K562 (cell line): Measurements from ENCODE around the gene LRRC25. TPM values are rescaled to one million over a fixed set of nuclear protein-coding genes. Genes with fewer than 3 reads are reported as not detected.

Source experiments
- BHLHE40 ChIP-seq: IDR thresholded peaks from 2 replicates; pipeline ENCODE4 v1.6.1; 2011; ENCODE audit warnings: low read length, improper control_type of control experiment
- CBX8 ChIP-seq: fragments of 200-600 bp; sonication (generic); IDR thresholded peaks from 2 replicates; pipeline ENCODE4 v1.6.1; 2012; ENCODE audit warnings: borderline replicate concordance, mixed run types, low read depth, mild to moderate bottlenecking, moderate library complexity, mixed read lengths, low read length, control low read depth, inconsistent platforms; ENCODE audit not compliant: poor library complexity, severe bottlenecking; ENCODE audit errors: extremely low read depth
- CEBPB ChIP-seq: fragments of 450-650 bp; IDR thresholded peaks from 2 replicates; pipeline ENCODE4 v1.6.1; 2016; ENCODE audit warnings: missing genetic modification characterization, missing compliant biosample characterization
- CXXC5 ChIP-seq: fragments of 250-450 bp; sonication (Bioruptor Pico); IDR thresholded peaks from 2 replicates; pipeline ENCODE4 v1.8.0; 2022; ENCODE audit warnings: inconsistent platforms, mild to moderate bottlenecking, moderate library complexity
- DMBX1 ChIP-seq: fragments of 250-450 bp; sonication (Bioruptor Pico); IDR thresholded peaks from 2 replicates; pipeline ENCODE4 v1.8.0; 2022; ENCODE audit warnings: inconsistent platforms, mild to moderate bottlenecking, moderate library complexity, borderline replicate concordance
- DPF2 ChIP-seq: fragments of 450-650 bp; IDR thresholded peaks from 2 replicates; pipeline ENCODE4 v1.6.1; 2016
- EP400 ChIP-seq: fragments of 450-650 bp; IDR thresholded peaks from 2 replicates; pipeline ENCODE4 v1.6.1; 2017; ENCODE audit warnings: antibody characterized with exemption, mild to moderate bottlenecking, moderate library complexity
- ETV6 ChIP-seq, 3 experiments: fragments of 150-350 bp in 1 of 3; sonication (generic) in 1 of 3; formaldehyde crosslinking in 1 of 3; IDR thresholded peaks; 2 replicates each; pipeline versions ENCODE4 v1.6.1 to v1.8.0; 2014 to 2022; ENCODE audit warnings: borderline replicate concordance in 2 of 3, low read depth in 2 of 3, antibody characterized with exemption in 1 of 3, low read length in 1 of 3, mild to moderate bottlenecking in 1 of 3, missing genetic modification reagents in 1 of 3
- FOXA1 ChIP-seq: fragments of 450-650 bp; IDR thresholded peaks from 2 replicates; pipeline ENCODE4 v1.6.1; 2016; ENCODE audit warnings: mild to moderate bottlenecking, borderline replicate concordance
- FOXK2 ChIP-seq, 2 experiments: fragments of 450-650 bp; IDR thresholded peaks in 1 of 2; conservative IDR thresholded peaks in 1 of 2; 2 replicates each; pipeline ENCODE4 v1.6.1; 2016; ENCODE audit warnings: low read depth in 2 of 2, mild to moderate bottlenecking in 1 of 2
- FOXM1 ChIP-seq, 2 experiments: fragments of 450-650 bp in 1 of 2; sonication (generic) in 1 of 2; formaldehyde crosslinking in 1 of 2; IDR thresholded peaks; 2 replicates each; pipeline versions ENCODE4 v1.6.1 to v1.9.0; 2017 to 2022; ENCODE audit warnings: low read depth in 2 of 2, mild to moderate bottlenecking in 2 of 2, missing genetic modification reagents in 1 of 2, moderate library complexity in 1 of 2
- FOXP1 ChIP-seq: sonication (generic); formaldehyde crosslinking; IDR thresholded peaks from 2 replicates; pipeline ENCODE4 v1.8.0; 2022; ENCODE audit warnings: mild to moderate bottlenecking, missing genetic modification reagents
- HDAC2 ChIP-seq: fragments of 450-650 bp; IDR thresholded peaks from 2 replicates; pipeline ENCODE4 v1.6.1; 2016; ENCODE audit warnings: mild to moderate bottlenecking
- L3MBTL2 ChIP-seq: fragments of 450-650 bp; IDR thresholded peaks from 2 replicates; pipeline ENCODE4 v1.6.1; 2016; ENCODE audit warnings: mild to moderate bottlenecking, moderate library complexity
- MAFG ChIP-seq: fragments of 450-650 bp; conservative IDR thresholded peaks from 2 replicates; pipeline ENCODE4 v1.6.1; 2016; ENCODE audit warnings: missing genetic modification characterization, missing compliant biosample characterization
- MTA3 ChIP-seq: fragments of 450-650 bp; formaldehyde crosslinking; IDR thresholded peaks from 2 replicates; pipeline ENCODE4 v1.6.1; 2017; ENCODE audit warnings: mild to moderate bottlenecking, borderline replicate concordance
- MYC ChIP-seq, 2 experiments: fragments of 250-450 bp in 1 of 2; sonication (Bioruptor Pico) in 1 of 2; IDR thresholded peaks; 2 replicates each; pipeline versions ENCODE4 v1.5.1 to v1.6.1; 2012 to 2021; ENCODE audit warnings: low read depth in 2 of 2, borderline replicate concordance in 1 of 2, improper control_type of control experiment in 1 of 2, low read length in 1 of 2, mild to moderate bottlenecking in 1 of 2, moderate library complexity in 1 of 2
- NCOA1 ChIP-seq: fragments of 450-650 bp; IDR thresholded peaks from 2 replicates; pipeline ENCODE4 v1.6.1; 2016; ENCODE audit warnings: low read depth
- NRF1 ChIP-seq, 2 experiments: fragments of 450-650 bp; IDR thresholded peaks in 1 of 2; conservative IDR thresholded peaks in 1 of 2; 2 replicates each; pipeline ENCODE4 v1.6.1; 2014; ENCODE audit warnings: mild to moderate bottlenecking in 2 of 2
- PCBP2 ChIP-seq: fragments of 200-400 bp; formaldehyde crosslinking; IDR thresholded peaks from 2 replicates; pipeline ENCODE4 v1.6.1; 2018; ENCODE audit warnings: low read length, low read depth, mild to moderate bottlenecking, moderate library complexity; ENCODE audit not compliant: poor library complexity, severe bottlenecking
- RBM25 ChIP-seq: fragments of 200-400 bp; formaldehyde crosslinking; IDR thresholded peaks from 2 replicates; pipeline ENCODE4 v1.6.1; 2018; ENCODE audit warnings: low read length, low read depth, moderate library complexity; ENCODE audit not compliant: severe bottlenecking
- SRSF3 ChIP-seq: fragments of 200-400 bp; formaldehyde crosslinking; IDR thresholded peaks from 2 replicates; pipeline ENCODE4 v1.6.1; 2016; ENCODE audit warnings: mild to moderate bottlenecking, low read length, moderate library complexity; ENCODE audit not compliant: insufficient read depth
- ZKSCAN3 ChIP-seq: fragments of 250-450 bp; sonication (Bioruptor Pico); IDR thresholded peaks from 2 replicates; pipeline ENCODE4 v1.4.0; 2020
- ZNF316 ChIP-seq: fragments of 450-650 bp; IDR thresholded peaks from 2 replicates; pipeline ENCODE4 v1.6.1; 2016
- polyA plus RNA-seq, 8 experiments: library from polyadenylated mRNA; depleted of rRNA in 4 of 8; stranded (reverse) in 5 of 8; unstranded in 3 of 8; fragments of >200 nt; fragmentation: Nextera tagmentation in 2 of 8; fragmentation: Illumina TruSeq in 1 of 8; extraction: Ambion mirVana in 2 of 8; extraction: Trizol in 1 of 8; gene quantifications; 2 replicates each; pipeline versions ENCODE4 v1.2.1 to v1.2.3, GENCODE V29; 2011 to 2014; ENCODE audit warnings: inconsistent platforms in 1 of 8, missing spikeins in 1 of 8
- total RNA-seq, 7 experiments: library from RNA; depleted of rRNA in 6 of 7; stranded (reverse); fragments of >200 nt in 6 of 7; fragmentation: Illumina TruSeq in 2 of 7; extraction: Trizol in 2 of 7; gene quantifications; 2 replicates each; pipeline versions ENCODE4 v1.2.1 to v1.2.3, GENCODE V29; 2011 to 2021; ENCODE audit warnings: low replicate concordance in 1 of 7
- TF ChIP-seq, protein P1 (sequence below): fragments of 450-650 bp; IDR thresholded peaks from 2 replicates; pipeline ENCODE4 v1.6.1; 2016

LRRC25 gene
- total and polyA plus RNA-seq, 9 of the 15 experiments (the other 6 are each of a cell fraction or from before 2014, with no cell fraction given) = 0.07 to 0.36 (median 0.10) TPM; not detected in 3

DNA sequence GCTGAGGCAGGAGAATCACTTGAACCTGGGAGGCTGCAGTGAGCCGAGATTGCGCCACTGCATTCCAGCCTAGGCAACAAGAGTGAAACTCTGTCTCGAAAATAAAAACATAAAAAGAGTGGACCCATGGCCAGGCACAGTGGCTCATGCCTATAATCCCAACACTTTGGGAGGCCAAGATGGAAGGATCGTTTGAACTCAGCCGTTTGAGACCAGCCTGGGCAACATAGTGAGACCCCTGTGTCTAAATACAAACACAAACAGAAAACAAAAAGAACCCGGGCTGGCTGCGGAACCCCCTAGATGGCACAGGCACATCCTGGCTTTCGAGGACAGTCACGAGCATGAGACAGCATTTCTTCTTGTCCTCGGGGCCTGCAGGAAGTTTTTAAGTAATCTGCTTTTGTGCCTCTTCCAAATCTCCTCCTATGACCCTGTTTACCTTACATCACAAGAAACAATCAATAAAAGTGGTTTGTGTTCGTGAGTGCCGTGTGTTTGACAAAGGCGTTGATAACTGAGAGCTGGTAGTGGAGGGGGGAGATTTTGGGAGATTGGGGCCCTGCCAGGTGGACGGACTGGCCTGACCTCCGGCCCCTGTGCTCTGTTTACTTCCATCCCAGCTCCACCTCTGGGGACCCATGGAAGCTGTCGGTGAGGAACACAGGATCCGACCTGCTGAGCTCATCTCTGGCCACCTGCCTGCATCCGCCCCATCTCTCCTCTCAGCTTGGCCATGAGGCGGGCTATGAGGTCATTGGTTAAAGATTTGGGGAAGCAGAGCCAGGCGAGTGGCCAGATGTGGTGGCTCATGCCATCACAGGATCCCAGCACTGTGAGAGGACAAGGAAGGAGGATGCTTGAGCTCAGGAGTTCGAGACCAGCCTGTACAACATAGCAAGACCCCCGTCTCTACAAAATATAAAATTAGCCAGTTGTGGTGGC is 17.3 kb downstream of the LRRC25 start (continued):
- TF ChIP-seq DMBX1 (CRISPR knock-in tag) = peak; percentile 74; the same call in 1 of the 2 replicates
- peak; percentile 12; the same call in 1 of the 2 replicates for TF ChIP-seq FOXM1 (IDR thresholded peaks at IDR 0.05; ENCODE audit: low read depth)
- no peak for TF ChIP-seq FOXM1 (CRISPR knock-in tag; IDR thresholded peaks at IDR 0.05; ENCODE audit: low read depth)
- peak; percentile 72 for TF ChIP-seq CXXC5
- TF ChIP-seq FOXA1 = no peak
- TF ChIP-seq MAFG (tag) = peak; percentile 86
- TF ChIP-seq RBM25 = peak; percentile 23
- peak; percentile 80 for TF ChIP-seq BHLHE40
- TF ChIP-seq CEBPB (tag) = peak; percentile 79
- TF ChIP-seq CBX8 = no peak
- TF ChIP-seq NCOA1 = peak; percentile 49; the same call in 1 of the 2 replicates
- TF ChIP-seq MTA3 = 0 out of 2 replicates have a peak, but pooled peaks have one; percentile 22
- TF ChIP-seq ETV6 (IDR thresholded peaks at IDR 0.05; ENCODE audit: borderline replicate concordance in 1 of 2, low read depth in 2 of 2, low read length in 1 of 2) = no peak
- no peak for TF ChIP-seq ETV6 (CRISPR knock-in tag; IDR thresholded peaks at IDR 0.05; ENCODE audit: borderline replicate concordance)
- peak; percentile 68 to 73 for TF ChIP-seq FOXK2 (conservative IDR thresholded peaks at IDR 0.05 in 1 of 2, IDR thresholded peaks at IDR 0.05 in 1 of 2; ENCODE audit: low read depth in 2 of 2)
- TF ChIP-seq MYC (IDR thresholded peaks at IDR 0.05; ENCODE audit: low read depth, low read length) = peak; percentile 66
- no peak for TF ChIP-seq MYC (CRISPR knock-in tag; IDR thresholded peaks at IDR 0.05; ENCODE audit: borderline replicate concordance, low read depth)
- TF ChIP-seq PCBP2 = no peak
- TF ChIP-seq ZNF316 = peak; percentile 88
- TF ChIP-seq L3MBTL2 = peak; percentile 79
- TF ChIP-seq DPF2 = peak; percentile 80
- TF ChIP-seq, protein P1, sequence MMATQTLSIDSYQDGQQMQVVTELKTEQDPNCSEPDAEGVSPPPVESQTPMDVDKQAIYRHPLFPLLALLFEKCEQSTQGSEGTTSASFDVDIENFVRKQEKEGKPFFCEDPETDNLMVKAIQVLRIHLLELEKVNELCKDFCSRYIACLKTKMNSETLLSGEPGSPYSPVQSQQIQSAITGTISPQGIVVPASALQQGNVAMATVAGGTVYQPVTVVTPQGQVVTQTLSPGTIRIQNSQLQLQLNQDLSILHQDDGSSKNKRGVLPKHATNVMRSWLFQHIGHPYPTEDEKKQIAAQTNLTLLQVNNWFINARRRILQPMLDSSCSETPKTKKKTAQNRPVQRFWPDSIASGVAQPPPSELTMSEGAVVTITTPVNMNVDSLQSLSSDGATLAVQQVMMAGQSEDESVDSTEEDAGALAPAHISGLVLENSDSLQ = peak; percentile 37; the same call in 1 of the 2 replicates
- TF ChIP-seq FOXP1 (CRISPR knock-in tag) = 0 out of 2 replicates have a peak, but pooled peaks have one; percentile 74
- TF ChIP-seq SRSF3 = no peak
- TF ChIP-seq HDAC2 = 0 out of 2 replicates have a peak, but pooled peaks have one; percentile 29
- TF ChIP-seq ZKSCAN3 (CRISPR knock-in tag) = no peak
- 0 out of 4 replicates have a peak, but pooled peaks of 1 of the 2 experiments have one; percentile 27 for TF ChIP-seq NRF1 (conservative IDR thresholded peaks at IDR 0.05 in 1 of 2, IDR thresholded peaks at IDR 0.05 in 1 of 2)
- TF ChIP-seq EP400 = peak; percentile 38; the same call in 1 of the 2 replicates
